H1 (cell line): ENCODE data around the gene ALDH3A1. TPM values are rescaled to one million over a fixed set of nuclear protein-coding genes. Genes with fewer than 3 reads are reported as not detected.
A peak's percentile ranks its signal among the peaks of the same experiment; 100 is the strongest.

Experiments used
- CTCF ChIA-PET: fragments of 300-600 bp; sonication (Branson Sonifier 250); formaldehyde crosslinking; loops from one replicate; lab custom pipeline; 2021; ENCODE audit not compliant: partially characterized antibody; lab: Charles Lee
- POLR2A ChIA-PET: fragments of 300-600 bp; sonication (Branson Sonifier 250); formaldehyde crosslinking; loops from one replicate; lab custom pipeline; 2021; ENCODE audit warnings: inconsistent platforms; ENCODE audit not compliant: partially characterized antibody; lab: Charles Lee
- DNase-seq, 2 experiments: peaks; one replicate each; pipeline versions ENCODE4 v3.0.0 to v3.0.0-alpha.2; 2010 to 2022; ENCODE audit warnings: low spot score in 2 of 2, low read depth in 1 of 2, mixed read lengths in 1 of 2
- FAIRE-seq: peaks from 2 replicates; lab custom pipeline; 2011; peaks lifted over from hg19 to GRCh38; lab: Jason Lieb, UNC
- H2AFZ ChIP-seq: 2 replicates; pipeline ENCODE4 v1.8.1; 2012; ENCODE audit warnings: low read length, inconsistent platforms
- H2AK5ac ChIP-seq: 2 replicates; pipeline ENCODE4 v1.6.1; 2013; ENCODE audit warnings: low read depth, low read length
- H2BK120ac ChIP-seq: replicated peaks from 2 replicates; pipeline ENCODE3; 2013; ENCODE audit warnings: low read depth, low read length, inconsistent platforms
- H2BK12ac ChIP-seq: 2 replicates; pipeline ENCODE4 v1.6.1; 2013; ENCODE audit warnings: low read depth, low read length
- H2BK15ac ChIP-seq: 2 replicates; pipeline ENCODE4 v1.6.1; 2013; ENCODE audit warnings: low read length
- H2BK20ac ChIP-seq: 2 replicates; pipeline ENCODE4 v1.6.1; 2013; ENCODE audit warnings: low read length
- H2BK5ac ChIP-seq: 2 replicates; pipeline ENCODE4 v1.6.1; 2013; ENCODE audit warnings: low read depth, low read length
- H3K14ac ChIP-seq: 2 replicates; pipeline ENCODE4 v1.6.1; 2013; ENCODE audit warnings: inconsistent platforms; ENCODE audit not compliant: insufficient read length
- H3K18ac ChIP-seq: 2 replicates; pipeline ENCODE4 v1.6.1; 2013; ENCODE audit warnings: low read length; ENCODE audit errors: extremely low read depth
- H3K23ac ChIP-seq: 2 replicates; pipeline ENCODE4 v1.6.1; 2013; ENCODE audit warnings: inconsistent platforms; ENCODE audit not compliant: insufficient read length
- H3K23me2 ChIP-seq: 2 replicates; pipeline ENCODE4 v1.6.1; 2013; ENCODE audit warnings: low read depth, low read length
- H3K27ac ChIP-seq: 2 replicates; pipeline ENCODE4 v1.6.1; 2011; ENCODE audit warnings: low read depth, low read length, inconsistent platforms
- H3K27me3 ChIP-seq, 4 experiments: replicated peaks in 1 of 4; 1 replicate in 1 of 4; 2 replicates in 3 of 4; pipeline versions ENCODE4 v1.6.1 to v1.8.1; 2011 to 2013; ENCODE audit warnings: low read length in 3 of 4, mild to moderate bottlenecking in 3 of 4, inconsistent platforms in 2 of 4, mixed read lengths in 2 of 4, moderate library complexity in 1 of 4; ENCODE audit not compliant: control insufficient read depth in 3 of 4, insufficient read depth in 3 of 4; ENCODE audit errors: extremely low read depth in 1 of 4
- H3K36me3 ChIP-seq, 4 experiments: 2 replicates each; pipeline versions ENCODE4 v1.6.1 to v1.8.1; 2011 to 2013; ENCODE audit warnings: mild to moderate bottlenecking in 4 of 4, low read length in 3 of 4, moderate library complexity in 2 of 4, control low read depth in 1 of 4, inconsistent platforms in 1 of 4; ENCODE audit not compliant: insufficient read depth in 4 of 4, control insufficient read depth in 2 of 4
- H3K4ac ChIP-seq: replicated peaks from 2 replicates; pipeline ENCODE3; 2013; ENCODE audit warnings: low read length, low read depth, mixed read lengths, inconsistent platforms; ENCODE audit not compliant: insufficient read length
- H3K4me1 ChIP-seq, 4 experiments: replicated peaks in 1 of 4; 1 replicate in 1 of 4; 2 replicates in 3 of 4; pipeline versions ENCODE4 v1.6.1 to v1.8.1; 2011 to 2013; ENCODE audit warnings: low read length in 3 of 4, inconsistent platforms in 2 of 4, mixed read lengths in 1 of 4; ENCODE audit not compliant: insufficient read depth in 4 of 4, control insufficient read depth in 3 of 4
- H3K4me2 ChIP-seq, 2 experiments: 2 replicates each; pipeline versions ENCODE4 v1.6.1 to v1.8.1; 2011 to 2013; ENCODE audit warnings: low read depth in 2 of 2, low read length in 2 of 2, control low read depth in 1 of 2, inconsistent platforms in 1 of 2, mild to moderate bottlenecking in 1 of 2; ENCODE audit not compliant: insufficient read depth in 1 of 2
- H3K4me3 ChIP-seq, 4 experiments: fragments of 200-600, 300-600 bp in 1 of 4; sonication (generic), shearing (Covaris generic), sonication (Bioruptor Twin) in 1 of 4; 2 replicates each; pipeline versions ENCODE4 v1.5.1 to v1.8.1; 2011 to 2016; ENCODE audit warnings: low read length in 4 of 4, low read depth in 3 of 4, control low read depth in 2 of 4, inconsistent platforms in 2 of 4, mild to moderate bottlenecking in 2 of 4, mixed read lengths in 1 of 4, moderate library complexity in 1 of 4; ENCODE audit not compliant: insufficient read depth in 2 of 4; ENCODE audit errors: extremely low read depth in 1 of 4
- H3K56ac ChIP-seq: replicated peaks from 2 replicates; pipeline ENCODE3; 2013; ENCODE audit warnings: low read depth, mild to moderate bottlenecking, mixed read lengths, low read length, inconsistent platforms; ENCODE audit not compliant: insufficient read length
- H3K79me1 ChIP-seq: 2 replicates; pipeline ENCODE4 v1.6.1; 2013; ENCODE audit warnings: low read depth, low read length, control low read depth
- H3K79me2 ChIP-seq, 2 experiments: 2 replicates each; pipeline versions ENCODE4 v1.6.1 to v1.8.1; 2012 to 2013; ENCODE audit warnings: low read length in 2 of 2, mild to moderate bottlenecking in 2 of 2, inconsistent platforms in 1 of 2; ENCODE audit not compliant: insufficient read depth in 2 of 2, control insufficient read depth in 1 of 2
- H3K9ac ChIP-seq, 4 experiments: replicated peaks in 1 of 4; 1 replicate in 1 of 4; 2 replicates in 3 of 4; pipeline versions ENCODE4 v1.6.1 to v1.8.1; 2011 to 2013; ENCODE audit warnings: low read depth in 3 of 4, low read length in 3 of 4, control low read depth in 2 of 4, mild to moderate bottlenecking in 2 of 4, moderate library complexity in 2 of 4, inconsistent platforms in 1 of 4; ENCODE audit errors: extremely low read depth in 1 of 4
- H3K9me3 ChIP-seq, 2 experiments: 2 replicates each; pipeline versions ENCODE4 v1.6.1 to v1.8.1; 2012 to 2013; ENCODE audit warnings: mild to moderate bottlenecking in 2 of 2, moderate library complexity in 2 of 2, control low read depth in 1 of 2, inconsistent platforms in 1 of 2, low read depth in 1 of 2, low read length in 1 of 2, mixed read lengths in 1 of 2; ENCODE audit not compliant: insufficient read depth in 2 of 2
- H4K20me1 ChIP-seq, 2 experiments: replicated peaks in 1 of 2; 2 replicates each; pipeline versions ENCODE3 to v1.8.1; 2011 to 2013; ENCODE audit warnings: inconsistent platforms in 2 of 2, low read length in 2 of 2, mild to moderate bottlenecking in 1 of 2; ENCODE audit not compliant: insufficient read depth in 2 of 2, control insufficient read depth in 1 of 2
- H4K5ac ChIP-seq: 2 replicates; pipeline ENCODE4 v1.6.1; 2013; ENCODE audit warnings: low read length, low read depth, mixed read lengths, inconsistent platforms; ENCODE audit not compliant: insufficient read length
- H4K8ac ChIP-seq: 2 replicates; pipeline ENCODE4 v1.8.0; 2013; ENCODE audit warnings: mild to moderate bottlenecking, moderate library complexity, low read length, inconsistent platforms; ENCODE audit not compliant: insufficient read depth; ENCODE audit errors: extremely low read depth
- H4K91ac ChIP-seq: replicated peaks from 2 replicates; pipeline ENCODE3; 2013; ENCODE audit warnings: low read length, mixed read lengths, inconsistent platforms; ENCODE audit not compliant: insufficient read length
- SIX5 ChIP-seq: IDR thresholded peaks from 2 replicates; pipeline ENCODE4 v1.6.1; 2011; ENCODE audit warnings: mild to moderate bottlenecking, low read depth, low read length
- SRF ChIP-seq: IDR thresholded peaks from 2 replicates; pipeline ENCODE4 v1.6.1; 2011; ENCODE audit warnings: mild to moderate bottlenecking, low read depth, low read length, moderate library complexity
- WGBS, 2 experiments: shearing (Covaris generic) in 1 of 2; methylation state at CpG; one replicate each; pipeline versions ENCODE4 v1.1.6 to v1.1.7; 2013 to 2015; ENCODE audit warnings: low lambda C conversion rate in 2 of 2, mixed read lengths in 2 of 2, inconsistent platforms in 1 of 2, low coverage in 1 of 2, missing lambda C conversion rate in 1 of 2; ENCODE audit not compliant: insufficient replicate concordance in 2 of 2, insufficient coverage in 1 of 2, insufficient read length in 1 of 2; ENCODE audit errors: extremely low coverage in 1 of 2, missing lambda C conversion rate in 1 of 2; 5-methylcytosine and 5-hydroxymethylcytosine counted together
- polyA plus RNA-seq, 7 experiments: library from polyadenylated mRNA; depleted of rRNA in 3 of 7; stranded (reverse) in 5 of 7; unstranded in 2 of 7; fragments of >200 nt in 5 of 7; fragments of 200-250 nt in 2 of 7; gene quantifications; 1 replicate in 5 of 7; 2 replicates in 1 of 7; 4 replicates in 1 of 7; pipeline versions ENCODE4 v1.2.1 to v1.2.3, GENCODE V29; 2011 to 2013; ENCODE audit warnings: missing spikeins in 2 of 7, mixed read lengths in 2 of 7
- total RNA-seq: library from RNA; stranded (reverse); fragmentation: NEBNext Ultra II Directional; extraction: Animal tissue kit (Norgen Biotek cat#: 25700); gene quantifications from 2 replicates; pipeline ENCODE4 v1.2.1, GENCODE V29; 2021

ALDH3A1 gene
- total and polyA plus RNA-seq, 2 of the 8 experiments (the other 6 are each of a cell fraction or from before 2014, with no cell fraction given), result 0.37 to 1.4 TPM

GRCh38 chr17:19708431-19709175, 39.5 kb downstream of the ALDH3A1 start:
- H2BK5ac ChIP-seq, result no peak overlapping the region
- FAIRE-seq (no peak), DNase-seq (peak in 1 of 2 experiments; percentile 38)
- H2BK20ac ChIP-seq, result no peak overlapping the region
- POLR2A ChIA-PET, result no interaction called here
- no peak overlapping the region for H4K91ac ChIP-seq
- H3K79me1 ChIP-seq, result no peaks in the 10 kb centered on the region
- no peaks in the 10 kb centered on the region for H3K27me3 ChIP-seq
- no peak overlapping the region for H2AK5ac ChIP-seq
- no peak overlapping the region for H3K4ac ChIP-seq
- no peaks in the 10 kb centered on the region for H3K79me2 ChIP-seq
- H2BK120ac ChIP-seq, result no peak overlapping the region
- H4K20me1 ChIP-seq, result no peaks in the 10 kb centered on the region
- no peak overlapping the region for H3K14ac ChIP-seq
- H3K23me2 ChIP-seq, result no peaks in the 10 kb centered on the region
- H3K4me2 ChIP-seq, result no peak overlapping the region
- CTCF ChIA-PET, result interaction anchor here (2.9 kb wide), 1 partner anchor 11 kb away, joined by 15 read pairs; no protein-coding TSS in a partner anchor
- no peaks in the 10 kb centered on the region for H3K36me3 ChIP-seq
- H3K27ac ChIP-seq, result no peak overlapping the region
- H3K9ac ChIP-seq, result no peak overlapping the region
- H3K23ac ChIP-seq, result no peak overlapping the region
- H3K18ac ChIP-seq, result no peak overlapping the region
- H4K5ac ChIP-seq, result no peak overlapping the region
- H3K9me3 ChIP-seq, result no peaks in the 10 kb centered on the region
- WGBS, 2 experiments, result 89% methylated on average over 6 of the region's 6 CpGs; no CpG with 5 or more reads in 1 of the 2 experiments
- H2AFZ ChIP-seq, result no peak overlapping the region
- peaks cover 9 to 31% (median 19%) of the 10 kb centered on the region in 4 experiments for H3K4me1 ChIP-seq
- H2BK12ac ChIP-seq, result peak overlapping the region; percentile 27; the same call in 1 of the 2 replicates
- no peak overlapping the region; the same call in 1 of the 2 replicates for H4K8ac ChIP-seq
- TF ChIP-seq SRF, result no peak
- TF ChIP-seq SIX5, result no peak
- H3K4me3 ChIP-seq, result no peak overlapping the region
- H3K56ac ChIP-seq, result no peak overlapping the region
- no peak overlapping the region for H2BK15ac ChIP-seq
